H1 (cell line): ENCODE data around the gene TGIF1. TPM values are rescaled to one million over a fixed set of nuclear protein-coding genes. Genes with fewer than 3 reads are reported as not detected.
A peak's percentile ranks its signal among the peaks of the same experiment; 100 is the strongest.

Experiments used
- CHD7 ChIP-seq: fragments of 300-600 bp; sonication (generic); IDR thresholded peaks from 2 replicates; pipeline ENCODE4 v1.7.1; 2012; ENCODE audit warnings: low read length, moderate library complexity, mild to moderate bottlenecking, inconsistent platforms; ENCODE audit not compliant: insufficient replicate concordance
- polyA plus RNA-seq, 7 experiments: library from polyadenylated mRNA; depleted of rRNA in 3 of 7; stranded (reverse) in 5 of 7; unstranded in 2 of 7; fragments of >200 nt in 5 of 7; fragments of 200-250 nt in 2 of 7; gene quantifications; 1 replicate in 5 of 7; 2 replicates in 1 of 7; 4 replicates in 1 of 7; pipeline versions ENCODE4 v1.2.1 to v1.2.3, GENCODE V29; 2011 to 2013; ENCODE audit warnings: missing spikeins in 2 of 7, mixed read lengths in 2 of 7
- total RNA-seq: library from RNA; stranded (reverse); fragmentation: NEBNext Ultra II Directional; extraction: Animal tissue kit (Norgen Biotek cat#: 25700); gene quantifications from 2 replicates; pipeline ENCODE4 v1.2.1, GENCODE V29; 2021

TGIF1 gene
- total and polyA plus RNA-seq, 2 of the 8 experiments (the other 6 are each of a cell fraction or from before 2014, with no cell fraction given): 256 to 262 TPM

DNA sequence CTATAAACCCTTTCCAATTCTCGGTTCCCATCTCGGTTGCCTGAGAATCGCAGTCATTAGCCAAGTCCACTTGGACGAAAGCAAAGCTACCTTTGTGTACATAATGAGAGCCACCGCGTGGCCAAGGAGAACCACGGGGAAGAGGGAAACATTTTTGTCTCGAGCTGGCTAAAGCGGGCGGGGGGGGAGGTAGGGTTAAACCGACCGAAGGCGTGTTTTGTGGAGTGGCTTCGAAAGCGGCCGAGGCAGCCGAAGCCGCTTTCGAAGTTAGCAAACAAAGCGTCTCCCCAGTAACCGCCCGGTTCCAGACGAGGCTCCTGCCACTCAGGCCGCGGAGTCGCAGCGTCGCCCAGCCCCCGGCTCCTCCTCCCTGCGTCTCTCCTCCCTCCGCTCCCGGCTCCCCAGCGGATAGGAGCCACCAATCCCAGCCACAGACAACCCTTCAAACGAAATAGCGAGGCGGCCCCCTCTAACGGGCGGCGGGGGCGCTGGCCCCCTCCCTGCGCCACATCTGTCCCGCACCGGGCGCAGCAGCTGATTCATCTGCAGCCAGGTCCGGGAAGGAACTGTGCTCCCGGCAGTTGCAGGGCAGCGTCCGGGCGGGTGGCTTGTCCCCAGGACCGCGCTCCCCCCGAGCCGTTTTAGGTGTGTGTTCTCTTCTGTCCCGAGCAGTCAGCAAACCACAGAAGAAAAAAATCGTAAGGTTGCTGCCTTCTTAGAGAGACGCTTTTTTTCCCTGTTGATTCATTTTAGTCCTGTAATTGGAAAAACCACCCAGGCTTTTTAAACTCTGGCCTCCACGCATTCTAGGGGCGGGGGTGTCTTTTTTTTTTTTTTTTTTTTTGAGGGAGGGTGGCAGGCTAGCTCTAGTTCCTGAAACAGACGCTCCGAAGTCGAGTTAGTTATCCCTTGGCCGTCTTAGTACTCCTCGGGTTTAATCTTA, 1.8 kb upstream of the TGIF1 start (continued):
- peak; percentile 10 for TF ChIP-seq CHD7
